HUDEP-2 (cell line): ENCODE data around the gene SND1.

Source experiments
- DNase-seq, 76 experiments: peaks; one replicate each; lab custom pipeline; 2025; ENCODE audit not compliant: unreplicated experiment in 76 of 76; lab: John Stamatoyannopoulos, UW

Gene SND1

DNA sequence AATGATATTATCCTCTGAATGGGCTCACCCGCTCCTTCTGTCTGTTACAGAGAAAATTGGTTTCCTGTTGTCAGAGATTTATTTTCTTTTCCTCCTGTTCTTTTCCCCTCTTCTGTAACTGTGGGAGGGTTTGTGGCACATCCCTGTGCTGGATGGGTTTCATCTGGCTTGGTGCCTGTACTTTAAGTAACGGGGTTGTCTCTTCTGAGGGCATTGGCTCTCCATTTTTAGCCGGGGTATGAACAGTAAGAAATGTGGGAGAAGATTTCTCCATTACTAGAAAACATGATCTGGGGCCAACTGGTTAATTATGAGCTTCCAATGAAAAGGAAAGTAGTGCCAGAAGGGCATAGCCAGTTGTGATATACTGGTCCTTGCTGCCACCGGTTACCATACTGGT lies 142.6 kb downstream of the SND1 start:
- no peak for DNase-seq

DNA sequence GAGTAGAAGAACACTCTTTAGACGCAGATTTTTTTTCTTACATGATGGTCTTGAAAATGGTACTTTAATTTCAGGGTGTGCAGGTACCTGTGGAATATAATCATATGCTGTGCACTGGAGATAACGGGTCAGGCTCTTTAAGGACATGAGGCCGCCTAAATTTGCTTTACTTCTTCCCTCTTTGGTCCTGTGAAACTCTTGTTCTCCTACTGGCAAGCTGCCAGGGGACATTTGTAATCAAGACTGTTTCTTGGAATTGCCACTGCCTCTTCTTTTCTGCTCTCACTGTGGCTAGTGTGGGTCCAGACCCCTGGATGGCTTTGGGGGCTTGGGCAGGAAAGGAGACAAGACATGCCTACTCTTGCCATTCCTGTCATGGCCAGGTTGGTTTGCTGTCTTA lies 146.0 kb downstream of the SND1 start:
- DNase-seq: peak in 49 of 76 experiments; percentile 2 to 57 (median 25)

- no peak for DNase-seq
Observed at GRCh38 chr7:127798769-127799372, 146.9 kb downstream of the SND1 start.

DNA sequence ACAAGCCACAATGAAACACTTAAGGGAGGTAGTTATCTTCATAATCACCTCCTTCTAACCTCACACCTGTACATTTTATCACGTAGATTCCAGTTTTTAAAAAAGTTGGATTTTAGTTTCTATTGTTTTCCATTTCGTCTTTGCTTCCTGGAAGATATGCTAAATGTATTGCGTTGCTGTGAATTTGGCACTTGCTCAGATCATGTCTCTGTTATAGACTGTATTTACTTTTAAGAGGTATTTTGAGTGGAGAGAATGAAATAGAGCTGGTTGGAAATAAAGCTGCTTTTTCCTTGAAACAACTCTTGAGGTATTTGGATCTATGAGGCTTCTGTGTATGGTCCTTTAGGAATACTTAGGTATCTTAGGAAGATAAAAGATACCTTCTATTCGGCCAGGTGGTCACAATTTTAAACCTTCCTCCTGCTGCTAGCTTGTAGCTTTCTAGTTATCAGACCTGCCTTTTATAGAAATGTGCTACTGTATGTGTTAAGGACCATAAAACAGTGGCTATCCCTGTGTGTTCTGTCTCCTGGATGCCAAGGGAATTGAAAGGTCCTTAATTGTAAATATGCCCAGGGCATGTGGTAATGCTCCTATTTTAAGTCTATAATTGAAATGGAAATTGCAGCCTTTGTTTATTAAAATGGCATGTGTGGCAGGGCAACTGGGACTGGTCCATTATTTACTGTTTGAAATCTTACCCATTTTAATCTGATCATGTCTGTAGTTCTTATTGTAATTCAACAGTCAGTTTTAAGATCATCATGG lies 147.7 kb downstream of the SND1 start:
- no peak for DNase-seq

GRCh38 chr7:127802845-127803244 lies 150.9 kb downstream of the SND1 start:
- DNase-seq: no peak

GRCh38 chr7:127803626-127804025 lies 151.6 kb downstream of the SND1 start:
- peak in 1 of 76 experiments; percentile 15 for DNase-seq

- no peak for DNase-seq
Observed at GRCh38 chr7:127807340-127807739, 155.3 kb downstream of the SND1 start.

GRCh38 chr7:127807829-127808228 lies 155.8 kb downstream of the SND1 start:
- no peak for DNase-seq

DNA sequence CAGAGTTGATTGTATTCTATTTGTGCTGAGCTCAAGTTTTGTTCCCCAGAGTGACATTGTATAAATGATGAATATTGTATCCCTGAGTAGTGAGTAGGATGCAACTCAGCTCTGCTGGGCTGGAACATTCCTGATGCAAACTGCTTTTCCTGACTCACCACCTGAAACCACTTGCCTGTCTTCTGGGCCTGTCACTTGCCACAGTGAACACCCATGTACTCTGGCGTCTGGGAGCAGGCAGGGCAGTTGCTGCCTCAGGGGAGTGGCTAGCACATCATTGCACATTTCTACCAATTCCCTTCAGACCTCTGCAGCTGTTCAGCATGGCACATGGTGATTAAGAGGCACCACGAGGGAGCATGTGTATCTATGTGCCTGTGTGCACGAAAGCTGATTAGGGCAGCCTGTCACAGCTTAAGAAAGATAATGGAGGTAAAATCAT lies 157.3 kb downstream of the SND1 start:
- peak in 74 of 76 experiments; percentile 21 to 95 (median 84) for DNase-seq

DNA sequence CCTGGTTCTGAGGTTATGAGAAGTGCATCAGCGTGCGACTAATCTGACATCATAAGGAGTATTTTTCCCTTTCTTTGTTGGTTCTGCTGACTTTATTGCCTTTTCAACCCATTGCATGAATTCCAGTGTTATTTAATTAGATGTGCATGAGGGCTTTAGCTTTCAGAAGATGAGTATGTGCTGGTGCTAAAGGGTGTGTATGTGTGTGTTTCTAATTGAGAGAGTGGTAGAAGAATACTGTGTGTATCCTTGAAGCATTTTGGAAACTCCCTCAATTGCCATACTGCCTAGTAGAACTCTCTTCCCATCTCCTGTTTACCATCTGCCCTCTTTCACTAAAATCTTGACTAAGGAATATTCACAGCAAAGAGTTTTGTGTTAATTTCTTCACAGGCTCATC lies 158.1 kb downstream of the SND1 start:
- no peak for DNase-seq

GRCh38 chr7:127810696-127811660 lies 159.0 kb downstream of the SND1 start:
- peak in 1 of 76 experiments; percentile 1 for DNase-seq

DNA sequence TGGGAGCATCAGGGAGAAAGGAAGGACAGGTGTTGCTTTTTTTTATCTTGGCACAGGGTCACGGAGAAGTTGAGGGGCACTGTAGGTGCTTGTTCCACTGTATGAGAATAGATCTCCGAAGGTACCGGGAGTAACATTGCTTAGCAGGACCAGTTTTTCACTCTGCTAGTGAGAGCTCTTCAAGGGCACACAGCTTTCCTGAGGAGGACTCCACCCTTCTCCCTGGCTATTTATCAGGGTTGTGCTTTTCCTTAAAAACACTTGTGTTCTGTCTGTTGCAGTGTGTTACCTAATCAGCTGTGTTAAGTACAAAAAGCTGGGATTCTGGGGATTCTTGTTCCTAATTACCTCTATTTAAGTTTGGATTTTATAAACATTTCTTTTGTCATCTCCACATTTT lies 160.5 kb downstream of the SND1 start:
- DNase-seq: no peak

DNA sequence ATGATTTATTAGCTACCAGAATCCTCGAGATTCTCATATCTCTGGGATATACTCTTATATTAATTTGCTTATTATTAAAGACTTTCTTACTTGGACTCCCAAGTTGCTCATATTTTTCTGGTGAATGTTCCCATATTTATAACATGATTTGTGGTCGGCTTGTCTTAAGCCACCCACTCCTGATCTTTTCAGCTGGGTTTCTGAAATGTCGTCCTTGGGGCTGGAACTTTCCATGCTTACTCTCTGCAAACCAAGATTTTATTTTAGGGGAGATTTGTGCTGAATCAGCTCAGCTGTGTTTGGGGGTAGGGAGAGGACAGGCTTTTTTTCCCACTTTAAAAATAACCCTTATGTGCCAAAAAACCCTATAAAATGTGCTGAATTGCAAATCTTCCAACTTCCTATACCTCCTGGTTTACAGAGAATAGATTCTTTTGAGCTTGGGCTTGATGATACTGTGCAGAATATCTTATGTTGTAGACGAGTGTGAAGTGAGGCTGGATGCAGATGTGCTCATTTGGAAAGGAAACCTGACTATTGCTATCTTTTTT lies 162.1 kb downstream of the SND1 start:
- no peak for DNase-seq

DNA sequence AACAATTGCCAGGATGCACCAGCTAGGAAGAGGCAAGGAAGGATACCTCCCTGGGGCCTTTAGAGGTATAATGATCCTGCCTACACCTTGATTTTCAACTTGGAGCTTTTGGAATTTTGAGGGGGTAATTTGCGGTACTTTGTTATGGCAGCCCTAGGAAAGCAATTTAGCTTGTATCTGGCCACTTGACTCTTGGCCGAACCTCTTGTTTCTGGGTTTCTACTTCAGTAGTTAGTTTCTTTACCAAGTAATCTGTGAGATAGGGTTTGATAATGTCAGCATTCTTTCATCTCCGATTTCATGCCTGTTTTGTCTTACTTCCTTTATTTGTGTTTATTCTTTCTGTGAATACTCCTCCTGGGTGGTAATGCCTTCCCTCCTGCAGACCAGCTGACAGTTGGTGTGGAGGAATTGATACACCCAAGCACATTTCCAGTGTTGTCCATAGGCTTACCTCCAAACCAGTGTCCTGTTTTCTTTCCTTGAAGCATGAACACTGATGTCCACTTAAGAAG lies 163.7 kb downstream of the SND1 start:
- no peak for DNase-seq

- no peak for DNase-seq
Observed at GRCh38 chr7:127816354-127817190, 164.6 kb downstream of the SND1 start.

DNA sequence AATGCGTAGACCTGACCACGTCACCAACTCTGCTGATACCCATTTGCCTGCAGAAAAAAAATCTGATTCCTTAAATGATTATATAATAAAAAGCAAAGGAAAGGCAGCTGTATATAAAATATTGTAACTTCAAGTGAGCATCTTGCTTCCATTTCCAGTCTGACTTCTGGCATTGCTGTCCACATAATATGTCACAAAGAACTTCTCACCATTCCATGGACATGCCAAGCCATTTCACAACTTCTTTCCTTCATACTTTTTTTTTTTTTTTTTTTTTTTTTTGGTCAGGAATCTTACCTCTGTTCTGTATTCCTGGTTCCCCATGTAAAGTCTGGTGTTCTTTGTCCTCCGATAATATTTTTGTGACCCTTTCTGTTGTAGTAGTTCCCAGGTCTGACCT lies 165.5 kb downstream of the SND1 start:
- no peak for DNase-seq

DNA sequence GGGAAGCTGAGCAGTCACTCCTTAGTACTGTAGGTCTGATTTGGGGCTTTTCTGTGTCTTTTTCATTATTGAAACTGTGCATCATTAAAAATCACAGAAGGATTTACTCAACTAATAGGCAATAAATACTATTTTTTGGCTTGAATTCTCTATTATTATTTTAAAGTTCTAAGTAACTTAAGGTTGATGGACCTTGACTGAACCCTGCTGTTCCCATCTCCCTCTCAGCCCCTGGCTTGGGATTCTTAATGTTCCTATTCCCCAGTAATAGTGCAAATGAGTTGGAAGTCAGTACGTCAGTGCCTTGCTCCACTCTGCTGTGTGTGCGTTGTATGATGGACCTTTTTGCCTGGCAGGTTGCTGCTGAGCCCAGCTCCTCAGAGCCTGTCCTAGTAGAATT lies 166.3 kb downstream of the SND1 start:
- DNase-seq: no peak

DNA sequence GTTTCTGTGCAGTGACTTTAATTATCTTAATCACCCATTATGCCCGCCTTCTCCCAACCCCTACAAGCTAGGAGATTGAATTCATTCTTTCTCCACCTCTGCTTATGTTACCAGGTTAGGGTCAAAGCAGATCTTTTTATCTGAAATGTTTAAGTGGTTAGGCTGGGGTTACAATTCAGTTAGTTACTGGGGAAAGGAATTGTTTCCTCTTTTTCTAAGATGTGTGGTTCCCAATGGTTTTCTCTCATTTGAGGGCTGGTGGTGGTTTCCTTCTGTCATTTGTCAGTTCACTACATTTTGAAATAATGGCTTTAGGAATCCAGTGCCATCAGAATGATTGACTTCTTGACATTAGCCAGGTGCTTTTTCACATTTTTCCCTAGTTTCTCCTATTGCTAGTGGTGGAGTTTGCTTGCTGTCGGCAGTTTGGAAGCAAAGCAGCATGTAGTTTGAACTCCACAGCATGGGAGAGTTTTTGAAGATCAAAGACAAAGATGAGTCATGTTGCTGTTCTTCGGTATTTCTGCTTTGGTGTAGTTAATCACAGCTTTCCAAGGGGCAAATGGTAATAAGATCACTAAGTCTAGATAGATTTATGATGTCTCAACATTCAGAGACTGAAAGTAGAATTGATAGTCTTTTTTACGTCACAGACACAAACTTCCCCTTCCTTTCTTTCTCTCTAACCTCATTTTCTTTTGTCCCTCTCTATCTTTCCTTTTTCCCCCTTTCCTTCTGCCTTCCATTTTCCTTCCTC lies 168.2 kb downstream of the SND1 start:
- no peak for DNase-seq

GRCh38 chr7:127820732-127821085 lies 168.7 kb downstream of the SND1 start:
- no peak for DNase-seq
